OCI-LY7 (cell line): ENCODE measurements around the gene SH3BGRL3. TPM values are rescaled to one million over a fixed set of nuclear protein-coding genes. Genes with fewer than 3 reads are reported as not detected.

Source experiments
- BruUV-seq: library from RNA; stranded (reverse); fragments of 400-500 nt; replicated peaks from 2 replicates; lab custom pipeline; 2021; lab: Mats Ljungman, UMichigan
- CTCF ChIA-PET: fragments of 300-600 bp; sonication (Branson Sonifier 250); formaldehyde crosslinking; loops from one replicate; lab custom pipeline; 2022; ENCODE audit warnings: antibody characterized with exemption; ENCODE audit not compliant: unreplicated experiment; lab: Charles Lee
- POLR2A ChIA-PET: fragments of 300-600 bp; sonication (Branson Sonifier 250); formaldehyde crosslinking; loops from one replicate; lab custom pipeline; 2022; ENCODE audit warnings: antibody characterized with exemption; lab: Charles Lee
- DNase-seq: peaks from one replicate; pipeline ENCODE4 v3.0.0-alpha.2; 2015; ENCODE audit warnings: low spot score
- H2AFZ ChIP-seq: fragments of 200-600 bp; sonication (generic), shearing (Covaris generic); 2 replicates; pipeline ENCODE4 v1.6.1; 2014; ENCODE audit warnings: mild to moderate bottlenecking, antibody characterized with exemption, low read length, moderate library complexity
- H3K27ac ChIP-seq: fragments of 200-600 bp; sonication (generic); 2 replicates; pipeline ENCODE4 v1.5.1; 2014; ENCODE audit warnings: mixed run types, low read depth, mild to moderate bottlenecking, moderate library complexity, low read length, inconsistent platforms; ENCODE audit not compliant: poor library complexity, severe bottlenecking
- H3K36me3 ChIP-seq: fragments of 200-600 bp; sonication (generic); 2 replicates; pipeline ENCODE4 v1.6.1; 2014; ENCODE audit warnings: mild to moderate bottlenecking, antibody characterized with exemption, low read length, moderate library complexity, mixed read lengths; ENCODE audit not compliant: insufficient read depth
- H3K4me1 ChIP-seq: fragments of 200-600 bp; sonication (generic); 2 replicates; pipeline ENCODE4 v1.5.1; 2014; ENCODE audit warnings: mild to moderate bottlenecking, low read length; ENCODE audit not compliant: insufficient read depth, poor library complexity, severe bottlenecking
- H3K4me2 ChIP-seq: fragments of 200-600 bp; sonication (generic); 2 replicates; pipeline ENCODE4 v1.6.1; 2014; ENCODE audit warnings: mild to moderate bottlenecking, low read length
- H3K4me3 ChIP-seq: fragments of 200-600 bp; sonication (generic); 2 replicates; pipeline ENCODE4 v1.5.1; 2014; ENCODE audit warnings: mild to moderate bottlenecking, low read depth, low read length; ENCODE audit not compliant: poor library complexity, severe bottlenecking
- H3K79me2 ChIP-seq: fragments of 200-600 bp; sonication (generic); 2 replicates; pipeline ENCODE4 v1.6.1; 2016; ENCODE audit warnings: low read depth, mild to moderate bottlenecking, low read length, moderate library complexity, mixed read lengths; ENCODE audit not compliant: insufficient read depth
- H3K9me2 ChIP-seq: fragments of 200-600 bp; sonication (generic); 2 replicates; pipeline ENCODE4 v1.6.1; 2016; ENCODE audit warnings: mild to moderate bottlenecking, low read length, mixed read lengths; ENCODE audit not compliant: insufficient read depth
- H3K9me3 ChIP-seq: fragments of 200-600 bp; sonication (generic); 2 replicates; pipeline ENCODE4 v1.6.1; 2014; ENCODE audit warnings: mild to moderate bottlenecking, mixed run types, low read length, mixed read lengths
- H4K20me1 ChIP-seq: fragments of 200-600 bp; sonication (generic); 2 replicates; pipeline ENCODE4 v1.6.1; 2014; ENCODE audit warnings: mild to moderate bottlenecking, antibody characterized with exemption, low read length, moderate library complexity, mixed read lengths; ENCODE audit not compliant: insufficient read depth
- EZH2phosphoT487 ChIP-seq: fragments of 200-600 bp; sonication (generic); IDR thresholded peaks from 2 replicates; pipeline ENCODE4 v1.6.1; 2018; ENCODE audit warnings: low read depth, borderline replicate concordance, mild to moderate bottlenecking, mixed run types, antibody characterized with exemption, low read length, moderate library complexity, mixed read lengths
- intact Hi-C: fragments of 100-400 bp; cut with micrococcal nuclease; formaldehyde crosslinking; loops from one replicate; pipeline ENCODE4 v1.10.0; 2022; ENCODE audit not compliant: unreplicated experiment
- total RNA-seq, 2 experiments: library from RNA; depleted of rRNA in 1 of 2; stranded (reverse); fragments of >200 nt in 1 of 2; shearing (Covaris generic) in 1 of 2; gene quantifications; 2 replicates each; pipeline ENCODE4 v1.2.3, GENCODE V29; 2014 to 2022
- TF ChIP-seq, protein P1 (sequence below): fragments of 200-600 bp; sonication (generic); conservative IDR thresholded peaks from 2 replicates; pipeline ENCODE4 v1.5.1; 2014; ENCODE audit warnings: mild to moderate bottlenecking, antibody characterized with exemption, low read length, moderate library complexity, mixed read lengths

The SH3BGRL3 gene
- total RNA-seq, 2 experiments from 2014 or later = 25.3 to 60.9 TPM

DNA sequence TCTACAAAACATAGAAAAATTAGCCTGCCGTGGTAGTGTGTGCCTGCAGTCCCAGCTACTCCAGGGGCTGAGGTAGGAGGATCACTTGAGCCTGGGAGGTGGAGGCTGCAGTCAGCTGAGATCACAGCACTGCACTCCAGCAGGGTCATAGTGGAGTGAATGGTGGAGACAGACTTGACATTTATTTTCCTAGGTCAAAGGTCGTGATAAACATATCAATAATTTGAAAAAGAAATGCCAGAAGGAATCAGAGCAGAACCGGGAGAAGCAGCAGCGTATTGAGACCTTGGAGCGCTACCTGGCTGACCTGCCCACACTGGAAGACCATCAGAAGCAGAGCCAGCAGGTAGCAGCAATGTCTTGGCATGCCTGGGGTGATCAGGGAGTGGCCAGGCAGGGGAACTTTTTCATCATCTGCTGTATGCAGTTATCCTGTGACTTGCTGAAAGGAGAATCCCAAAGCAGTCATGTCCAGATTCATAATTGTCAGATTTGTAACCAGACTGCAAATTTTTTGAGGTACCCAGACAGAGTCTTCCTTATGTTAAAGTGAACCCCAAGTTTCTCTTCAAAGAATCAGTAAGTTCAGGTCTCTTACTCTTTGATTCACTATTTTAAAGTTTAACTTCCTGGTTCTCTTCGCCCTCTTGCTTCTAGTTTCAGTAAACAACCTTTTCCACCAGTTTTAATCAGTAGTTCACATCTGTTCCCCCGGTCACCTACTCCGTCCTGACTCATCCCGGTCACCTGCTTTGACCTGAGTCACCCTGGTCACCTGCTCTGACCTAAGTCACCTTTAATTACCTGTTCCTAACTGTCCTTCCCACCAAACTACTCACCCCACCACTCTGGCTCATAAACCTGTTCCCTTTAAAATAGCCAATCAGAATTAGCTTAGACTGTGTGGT, 11.3 kb upstream of the SH3BGRL3 start:
- Histone ChIP-seq H3K4me1 (no peaks in the 10 kb centered on the region), H3K4me3 (no peak overlapping the region), H3K36me3 (peaks cover 97% of the 10 kb centered on the region), H3K9me2 (no peaks in the 10 kb centered on the region), H4K20me1 (no peaks in the 10 kb centered on the region), H2AFZ (no peak overlapping the region), H3K79me2 (no peaks in the 10 kb centered on the region), H3K9me3 (peaks cover 20% of the 10 kb centered on the region), H3K27ac (no peak overlapping the region), H3K4me2 (no peak overlapping the region)
- no peak for TF ChIP-seq EZH2phosphoT487
- TF ChIP-seq, protein P1, sequence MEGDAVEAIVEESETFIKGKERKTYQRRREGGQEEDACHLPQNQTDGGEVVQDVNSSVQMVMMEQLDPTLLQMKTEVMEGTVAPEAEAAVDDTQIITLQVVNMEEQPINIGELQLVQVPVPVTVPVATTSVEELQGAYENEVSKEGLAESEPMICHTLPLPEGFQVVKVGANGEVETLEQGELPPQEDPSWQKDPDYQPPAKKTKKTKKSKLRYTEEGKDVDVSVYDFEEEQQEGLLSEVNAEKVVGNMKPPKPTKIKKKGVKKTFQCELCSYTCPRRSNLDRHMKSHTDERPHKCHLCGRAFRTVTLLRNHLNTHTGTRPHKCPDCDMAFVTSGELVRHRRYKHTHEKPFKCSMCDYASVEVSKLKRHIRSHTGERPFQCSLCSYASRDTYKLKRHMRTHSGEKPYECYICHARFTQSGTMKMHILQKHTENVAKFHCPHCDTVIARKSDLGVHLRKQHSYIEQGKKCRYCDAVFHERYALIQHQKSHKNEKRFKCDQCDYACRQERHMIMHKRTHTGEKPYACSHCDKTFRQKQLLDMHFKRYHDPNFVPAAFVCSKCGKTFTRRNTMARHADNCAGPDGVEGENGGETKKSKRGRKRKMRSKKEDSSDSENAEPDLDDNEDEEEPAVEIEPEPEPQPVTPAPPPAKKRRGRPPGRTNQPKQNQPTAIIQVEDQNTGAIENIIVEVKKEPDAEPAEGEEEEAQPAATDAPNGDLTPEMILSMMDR = no peak
- intact Hi-C loops = no loop called here
- no peak for DNase-seq
- BruUV-seq = no TSS peak
- ChIA-PET CTCF (no interaction called here), POLR2A (no interaction called here)

DNA sequence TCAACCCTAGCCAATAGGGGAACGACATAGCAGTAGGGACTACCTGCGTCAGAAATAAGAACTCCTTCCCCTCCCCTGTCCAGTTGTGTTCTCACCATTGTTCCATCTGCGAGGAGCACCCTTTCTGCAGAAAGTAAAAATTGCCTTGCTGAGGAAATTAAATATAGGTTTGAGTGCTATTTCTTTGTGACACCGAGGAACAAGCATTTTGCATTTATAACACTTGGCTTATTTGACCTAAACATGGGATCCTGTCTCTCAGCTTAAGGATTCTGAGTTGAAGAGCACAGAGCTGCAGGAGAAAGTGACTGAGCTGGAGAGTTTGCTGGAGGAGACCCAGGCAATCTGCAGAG, 10.7 kb upstream of the SH3BGRL3 start:
- no TSS peak for BruUV-seq
- POLR2A ChIA-PET = interaction anchor here (0.6 kb wide), 1 partner anchor 192 kb away, joined by 3 read pairs; no protein-coding TSS in a partner anchor
- CTCF ChIA-PET = no interaction called here

More for the DNA sequence above, 10.7 kb upstream of the SH3BGRL3 start:
- H3K79me2 ChIP-seq = no peaks in the 10 kb centered on the region
- intact Hi-C loops = no loop called here
- H3K9me2 ChIP-seq = no peaks in the 10 kb centered on the region
- DNase-seq = no peak
- no peak overlapping the region for H3K27ac ChIP-seq
- no peak overlapping the region for H3K4me3 ChIP-seq
- H3K4me1 ChIP-seq = no peaks in the 10 kb centered on the region
- peaks cover 20% of the 10 kb centered on the region for H3K9me3 ChIP-seq
- H3K36me3 ChIP-seq = peaks cover 94% of the 10 kb centered on the region
- TF ChIP-seq, protein P1 = no peak
- TF ChIP-seq EZH2phosphoT487 = no peak
- H4K20me1 ChIP-seq = no peaks in the 10 kb centered on the region
- no peak overlapping the region for H2AFZ ChIP-seq
- no peak overlapping the region for H3K4me2 ChIP-seq
